Measurements from ENCODE around the gene CDR2L.

CDR2L gene

GRCh38 chr17:75012096-75012345 lies 24.6 kb downstream of the CDR2L start:
- Histone ChIP-seq H3K36me3 (no peaks in the 10 kb centered on the region), H3K27me3 (no peaks in the 10 kb centered on the region), H3K27ac (no peak overlapping the region), H3K4me3 (ENCODE audit: low read depth in 1 of 2, low read length in 1 of 2) (peak overlapping the region; percentile 71 to 91), H3K4me1 (ENCODE audit: control insufficient read depth in 1 of 2, insufficient read depth in 1 of 2, low read depth in 1 of 2, low read length in 1 of 2) (peaks cover 16 to 18% of the 10 kb centered on the region in 2 experiments), H3K9me3 (no peaks in the 10 kb centered on the region)
- TF ChIP-seq CTCF (IDR thresholded peaks at IDR 0.05), result no peak

- peaks cover 16 to 18% of the 10 kb centered on the region in 2 experiments for H3K4me1 ChIP-seq (ENCODE audit: control insufficient read depth in 1 of 2, insufficient read depth in 1 of 2, low read depth in 1 of 2, low read length in 1 of 2)
- H3K27ac ChIP-seq, result peak within 1 kb of the TSS; percentile 59
- peak; percentile 73 for TF ChIP-seq CTCF (IDR thresholded peaks at IDR 0.05)
- no peaks in the 10 kb centered on the region for H3K9me3 ChIP-seq
- peak within 1 kb of the TSS; percentile 71 to 91 for H3K4me3 ChIP-seq (ENCODE audit: low read depth in 1 of 2, low read length in 1 of 2)
- H3K27me3 ChIP-seq, result no peaks in the 10 kb centered on the region
- no peaks in the 10 kb centered on the region for H3K36me3 ChIP-seq
Measured at GRCh38 chr17:75012346-75013091, 25.1 kb downstream of the CDR2L start, which contains the start of gene MRPL58. Gene MRPL58 (plus strand): TSS chr17:75012670. CDS start chr17:75012687, 17 bp downstream.

- Histone ChIP-seq H3K27ac (peak overlapping the region; percentile 59), H3K27me3 (no peaks in the 10 kb centered on the region), H3K9me3 (no peaks in the 10 kb centered on the region), H3K4me3 (ENCODE audit: low read depth in 1 of 2, low read length in 1 of 2) (peak overlapping the region; percentile 71 to 91), H3K36me3 (no peaks in the 10 kb centered on the region), H3K4me1 (ENCODE audit: control insufficient read depth in 1 of 2, insufficient read depth in 1 of 2, low read depth in 1 of 2, low read length in 1 of 2) (peaks cover 16 to 18% of the 10 kb centered on the region in 2 experiments)
- no peak for TF ChIP-seq CTCF (IDR thresholded peaks at IDR 0.05)
Measured at GRCh38 chr17:75013092-75013559, 25.7 kb downstream of the CDR2L start.

- Histone ChIP-seq H3K4me1 (ENCODE audit: control insufficient read depth in 1 of 2, insufficient read depth in 1 of 2, low read depth in 1 of 2, low read length in 1 of 2) (peaks cover 5 to 6% of the 10 kb centered on the region in 2 experiments), H3K27ac (no peak overlapping the region), H3K9me3 (no peaks in the 10 kb centered on the region), H3K27me3 (no peaks in the 10 kb centered on the region), H3K4me3 (ENCODE audit: low read depth in 1 of 2, low read length in 1 of 2) (no peak overlapping the region), H3K36me3 (peaks cover 26% of the 10 kb centered on the region)
- TF ChIP-seq CTCF (IDR thresholded peaks at IDR 0.05), result no peak
Measured at GRCh38 chr17:75019146-75019545, 31.7 kb downstream of the CDR2L start.

- peaks cover 26% of the 10 kb centered on the region for H3K36me3 ChIP-seq
- no peak overlapping the region for H3K27ac ChIP-seq
- no peaks in the 10 kb centered on the region for H3K27me3 ChIP-seq
- H3K4me3 ChIP-seq (ENCODE audit: low read depth in 1 of 2, low read length in 1 of 2), result no peak overlapping the region
- no peaks in the 10 kb centered on the region for H3K9me3 ChIP-seq
- peaks cover 10 to 11% of the 10 kb centered on the region in 2 experiments for H3K4me1 ChIP-seq (ENCODE audit: control insufficient read depth in 1 of 2, insufficient read depth in 1 of 2, low read depth in 1 of 2, low read length in 1 of 2)
- TF ChIP-seq CTCF (IDR thresholded peaks at IDR 0.05), result no peak
Measured at GRCh38 chr17:75019710-75020109, 32.3 kb downstream of the CDR2L start.

All from neutrophil (primary cell).